HG03196 (cell line): ENCODE measurements around the gene E2F3.

Source experiments
- ATAC-seq: cut with Tn5 transposase; IDR thresholded peaks from one replicate; pipeline ENCODE4 v1.9.1; 2021; ENCODE audit not compliant: unreplicated experiment

E2F3 gene

DNA sequence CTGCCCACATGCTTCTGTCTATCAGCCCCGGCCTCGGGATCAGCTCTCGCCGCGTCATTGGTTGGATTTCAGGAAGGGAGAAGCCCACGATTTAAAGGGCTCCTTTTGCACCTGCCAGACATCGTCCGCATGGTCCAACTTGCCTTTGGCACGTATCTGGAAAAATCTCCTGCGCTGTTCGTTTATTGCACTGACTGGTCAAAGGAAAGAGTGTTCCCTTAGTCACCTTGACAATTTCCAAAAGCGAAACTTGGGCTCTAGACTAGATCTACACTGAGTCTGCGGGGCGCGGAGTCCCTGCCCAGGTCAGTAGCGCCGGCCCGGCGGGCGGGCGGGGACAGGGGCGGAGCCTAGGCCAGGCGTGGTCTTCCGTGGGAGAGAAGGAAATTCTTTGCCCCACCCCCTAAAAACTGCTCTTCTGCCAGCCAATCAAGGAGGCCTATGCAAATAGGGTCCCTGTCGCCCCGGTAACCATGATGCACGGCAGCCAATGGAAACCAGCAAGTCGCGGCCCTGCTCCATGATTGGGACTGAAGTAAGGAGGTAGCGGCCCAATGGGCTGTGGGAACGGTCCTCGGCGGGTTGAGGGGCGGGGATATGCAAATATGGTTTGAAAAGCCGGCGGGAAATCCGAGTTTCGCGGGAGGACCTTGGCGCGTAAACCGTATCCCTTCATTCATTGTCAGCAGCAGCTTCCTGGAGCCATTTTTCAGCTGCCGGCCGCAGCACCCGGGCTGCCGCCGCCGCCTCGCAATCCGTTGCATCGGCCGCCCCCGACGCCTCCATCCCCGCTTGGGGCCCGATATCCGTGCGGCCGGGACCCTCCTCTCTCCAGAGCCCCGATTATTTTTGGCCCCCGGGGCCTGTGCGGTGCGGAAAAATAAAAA, at the start of gene E2F3:
E2F3 (plus strand) TSS at position 675 of the 887 bp plus-strand sequence. CDS start 354 bp downstream, outside the sequence.
- peak; percentile 84 for ATAC-seq

DNA sequence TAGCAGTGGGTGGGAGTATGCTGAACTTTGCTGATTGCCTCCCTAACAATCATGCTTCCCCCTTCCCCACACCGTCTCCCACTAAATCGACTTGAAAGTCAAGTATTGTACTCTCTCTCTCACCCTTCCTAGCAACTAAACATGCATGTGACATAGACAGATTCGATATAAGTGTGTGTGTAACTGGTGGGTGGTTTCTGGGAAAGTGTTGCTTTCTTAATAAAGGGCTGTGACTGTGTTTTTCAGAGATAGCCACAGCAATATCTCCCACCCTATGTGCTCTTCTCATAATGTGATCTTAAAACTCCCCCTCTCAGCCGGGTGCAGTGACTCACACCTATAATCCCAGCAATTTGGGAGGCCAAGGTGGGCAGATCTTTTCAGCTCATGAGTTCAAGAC, 49.3 kb upstream of the E2F3 start:
- ATAC-seq = no peak

DNA sequence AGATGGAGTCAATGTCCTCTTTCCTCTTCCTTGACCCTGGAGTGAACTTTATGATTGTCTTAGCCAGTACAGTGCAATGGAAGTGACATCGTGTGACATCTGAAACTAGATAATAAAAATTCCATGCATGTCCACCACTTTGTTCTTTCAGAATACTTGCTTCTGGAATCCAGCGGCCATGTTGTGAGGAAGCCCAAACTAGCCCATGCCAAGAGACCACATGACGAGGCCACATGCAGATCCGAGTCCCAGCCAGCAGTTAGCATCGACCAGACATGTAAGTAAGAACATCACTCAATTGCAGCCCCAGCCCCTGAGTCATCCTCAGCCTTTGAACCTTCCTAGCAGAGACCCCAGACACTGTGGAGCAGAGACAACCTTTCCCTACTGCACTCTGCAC, 48.5 kb upstream of the E2F3 start:
- no peak for ATAC-seq

DNA sequence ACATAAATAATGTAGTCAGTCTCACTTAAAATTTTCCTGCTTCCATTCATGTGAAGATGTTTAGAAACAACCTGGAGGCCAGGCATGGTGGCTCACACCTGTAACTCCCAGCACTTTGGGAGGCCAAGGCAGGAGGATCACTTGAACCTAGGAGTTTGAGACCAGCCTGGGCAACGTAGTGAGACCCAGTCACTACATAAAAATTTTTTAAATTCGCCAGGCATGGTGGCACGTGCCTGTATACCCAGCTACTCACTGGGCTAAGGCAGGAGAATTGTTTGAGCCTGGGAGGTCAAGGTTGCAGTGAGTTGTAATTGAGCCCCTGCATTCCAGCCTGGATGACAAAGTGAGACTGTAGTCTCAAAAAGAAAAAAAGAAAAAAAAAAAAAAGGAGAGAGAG, 47.3 kb upstream of the E2F3 start:
- ATAC-seq = no peak

DNA sequence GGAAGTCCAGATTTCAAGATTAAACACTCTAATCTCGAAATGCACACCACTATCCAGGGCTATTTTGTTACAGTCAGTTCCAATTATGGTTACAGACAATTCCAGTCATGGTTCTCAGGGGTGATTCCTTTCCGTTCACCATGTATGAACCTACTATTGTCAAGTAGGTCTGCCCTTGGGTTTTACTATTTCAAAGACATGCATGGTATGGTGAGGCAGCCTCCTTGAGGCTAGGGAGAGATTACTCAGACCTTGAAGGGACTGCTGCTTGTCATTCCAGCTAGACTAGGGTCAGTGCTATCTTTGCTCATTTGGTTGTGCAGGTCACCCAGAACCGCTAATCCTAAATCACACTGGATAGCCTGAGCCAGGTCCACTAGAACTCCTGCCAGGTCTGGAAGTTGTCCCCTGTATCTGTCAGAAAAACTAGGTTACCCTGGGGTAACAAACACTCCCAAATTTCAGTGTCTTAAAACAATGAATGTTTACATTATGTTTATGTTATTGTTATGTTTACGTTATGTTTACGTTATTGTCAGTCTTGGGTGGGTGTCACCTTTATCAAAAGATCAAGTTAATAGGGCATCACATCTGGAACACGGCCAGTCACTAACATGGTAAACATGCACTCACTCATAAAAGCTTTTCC, 41.1 kb upstream of the E2F3 start:
- ATAC-seq = no peak

DNA sequence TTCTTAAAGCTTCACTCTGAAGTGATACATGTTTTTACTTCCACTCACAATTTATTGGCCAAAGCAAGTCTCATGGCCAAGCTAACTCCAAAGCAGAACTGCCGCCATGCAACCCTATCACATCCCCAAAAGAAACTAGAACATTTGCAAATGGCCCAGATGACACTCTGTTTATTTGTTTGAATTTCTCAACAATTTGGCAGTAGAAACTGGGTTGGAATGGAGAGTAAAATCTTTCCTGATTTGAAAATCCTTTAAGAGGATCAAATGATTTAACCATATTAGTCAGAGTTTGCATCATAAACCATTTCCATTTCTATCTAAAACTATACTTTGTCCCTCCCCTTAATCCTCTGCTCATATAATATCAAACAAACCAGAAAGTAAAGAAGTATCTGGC, 39.1 kb upstream of the E2F3 start:
- no peak for ATAC-seq

DNA sequence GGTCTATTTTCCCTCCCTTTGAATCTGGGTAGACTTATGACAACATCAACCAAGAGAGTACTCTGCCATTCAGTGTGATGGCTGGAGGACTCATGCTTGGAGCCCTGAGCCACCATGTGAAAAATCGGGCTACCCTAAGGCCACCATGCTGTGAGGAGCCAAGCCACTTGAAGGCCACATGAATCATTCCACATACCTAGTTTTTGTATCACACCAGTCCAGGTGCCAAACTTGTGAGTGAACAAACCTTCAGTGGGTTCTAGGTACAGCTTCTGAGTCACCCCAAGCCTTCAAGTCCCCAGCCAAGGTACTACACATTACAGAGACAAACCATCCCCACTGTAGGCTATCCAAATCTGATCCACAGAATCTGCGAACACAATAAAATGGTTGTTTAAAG, 37.4 kb upstream of the E2F3 start:
- no peak for ATAC-seq

DNA sequence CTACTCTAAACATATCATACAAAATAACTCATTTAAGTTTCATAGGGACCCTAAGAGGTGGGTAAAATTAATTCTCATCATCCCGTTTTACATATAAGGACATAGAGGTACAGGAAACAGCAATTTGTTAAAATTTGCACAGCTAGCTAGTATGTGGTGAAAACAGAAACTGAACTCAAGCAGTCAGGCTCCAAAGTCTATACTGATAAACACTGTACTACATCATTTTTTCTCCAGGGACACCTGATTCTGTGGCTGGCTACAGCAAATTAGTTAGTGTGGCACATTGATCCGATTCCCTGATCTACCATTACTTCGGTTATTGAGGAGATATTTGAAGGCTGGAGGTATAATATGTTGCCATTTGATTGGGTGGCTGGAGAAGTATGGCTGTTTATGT, 36.2 kb upstream of the E2F3 start:
- no peak for ATAC-seq

DNA sequence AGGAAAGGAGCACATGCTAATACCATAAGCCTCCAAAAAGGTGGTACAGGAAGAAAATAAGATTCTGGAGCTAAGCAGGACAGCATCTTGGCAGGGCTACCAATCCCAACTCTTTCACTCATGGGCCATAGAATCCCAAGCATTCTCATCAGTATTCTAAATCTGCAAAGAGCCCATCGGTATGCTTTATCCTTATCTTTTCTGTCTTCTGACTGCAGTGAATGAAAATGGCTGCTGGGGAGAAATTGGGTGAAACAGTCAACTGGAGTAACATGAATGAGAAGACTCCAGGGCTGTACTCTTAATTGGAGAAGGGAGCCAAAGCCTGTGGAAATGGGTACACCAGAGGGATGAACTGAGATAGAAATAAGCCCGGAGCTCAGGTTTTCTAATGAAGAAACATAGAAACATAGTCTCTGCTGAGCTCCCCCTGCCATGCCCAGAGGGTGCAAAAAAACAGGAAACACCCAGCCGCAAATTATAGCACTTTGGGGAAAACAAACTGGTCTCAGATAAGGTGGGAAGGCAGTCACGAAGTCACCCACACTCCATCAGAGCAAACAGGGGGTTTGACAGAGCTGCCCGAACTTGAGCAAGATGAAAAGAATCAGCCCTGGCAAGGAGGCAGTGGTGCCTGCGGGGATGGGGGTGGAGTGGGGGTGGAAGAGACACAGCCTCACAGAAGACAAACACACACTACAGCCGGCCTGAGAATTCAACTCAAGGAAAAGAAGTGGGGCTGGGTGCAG, 35.4 kb upstream of the E2F3 start:
- ATAC-seq = no peak

DNA sequence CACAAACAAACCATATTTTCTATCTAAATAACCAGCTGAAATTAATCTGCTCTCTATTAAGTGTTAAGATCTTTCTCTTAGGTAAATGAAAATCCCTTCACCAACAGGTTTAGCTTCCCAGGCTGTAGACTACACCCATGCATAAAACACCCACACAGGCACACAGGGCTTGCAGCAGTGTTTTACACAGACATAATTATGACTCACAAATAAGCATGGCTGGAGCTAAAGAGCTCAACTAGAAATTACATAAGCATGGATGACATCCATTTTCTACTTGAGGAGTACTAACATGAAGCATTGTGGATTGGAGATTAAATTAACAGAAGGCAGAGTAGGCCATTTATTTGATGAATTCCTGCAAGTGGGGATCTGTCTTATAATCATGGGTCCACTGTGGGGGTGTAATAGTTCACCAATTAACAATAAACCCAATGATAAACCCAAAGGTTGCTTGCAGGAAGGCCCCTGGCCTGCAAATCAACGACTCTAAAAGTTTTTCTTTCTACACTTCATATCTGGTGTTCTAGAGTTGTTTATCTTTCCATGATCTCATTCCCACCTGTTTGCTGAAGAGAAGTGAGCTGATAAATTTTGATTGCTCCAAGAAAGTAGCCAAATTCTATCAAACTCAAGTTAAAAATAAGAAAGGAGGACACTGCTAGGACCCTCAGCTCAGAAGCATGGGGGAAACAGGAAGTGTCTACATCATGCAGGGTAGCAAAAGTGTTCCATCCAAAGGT, 33.8 kb upstream of the E2F3 start:
- ATAC-seq = no peak

DNA sequence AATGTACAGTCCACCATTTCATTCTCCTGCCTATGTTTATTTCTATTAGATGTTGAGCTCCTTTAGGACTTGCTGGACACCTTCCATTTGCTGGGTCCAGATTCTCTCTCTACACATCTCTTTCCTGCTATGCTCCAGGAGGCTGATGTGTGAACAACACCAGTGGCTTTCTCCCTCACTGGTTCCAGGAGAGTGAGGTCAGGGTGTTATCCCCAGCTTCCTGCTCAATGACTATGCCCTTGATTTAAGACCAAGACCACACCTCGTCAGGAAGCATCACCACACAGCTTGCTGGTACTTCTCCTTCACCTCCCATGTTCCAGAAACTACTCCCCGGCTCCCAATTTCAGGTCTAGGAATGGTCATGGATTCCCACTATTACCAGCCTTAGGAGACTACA, 31.3 kb upstream of the E2F3 start:
- no peak for ATAC-seq

DNA sequence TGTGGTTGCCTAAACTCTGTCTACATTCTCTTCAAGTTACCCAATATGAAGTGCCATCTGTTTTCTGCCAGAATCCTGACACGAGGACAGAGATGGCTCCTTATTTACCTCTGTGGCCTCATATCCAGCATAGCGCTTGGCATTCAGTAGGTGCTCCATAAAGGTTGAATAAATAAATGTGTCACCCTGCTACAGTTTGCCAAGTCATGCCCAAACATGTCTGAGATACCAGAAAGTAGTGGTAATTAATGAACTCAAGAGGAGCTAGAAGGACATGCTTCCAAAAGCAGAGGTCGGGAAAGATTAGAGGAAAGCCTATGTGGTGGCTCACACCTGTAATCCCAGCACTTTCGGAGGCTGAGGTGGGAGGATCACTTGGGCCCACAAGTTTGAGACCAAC, 30.9 kb upstream of the E2F3 start:
- ATAC-seq = no peak

DNA sequence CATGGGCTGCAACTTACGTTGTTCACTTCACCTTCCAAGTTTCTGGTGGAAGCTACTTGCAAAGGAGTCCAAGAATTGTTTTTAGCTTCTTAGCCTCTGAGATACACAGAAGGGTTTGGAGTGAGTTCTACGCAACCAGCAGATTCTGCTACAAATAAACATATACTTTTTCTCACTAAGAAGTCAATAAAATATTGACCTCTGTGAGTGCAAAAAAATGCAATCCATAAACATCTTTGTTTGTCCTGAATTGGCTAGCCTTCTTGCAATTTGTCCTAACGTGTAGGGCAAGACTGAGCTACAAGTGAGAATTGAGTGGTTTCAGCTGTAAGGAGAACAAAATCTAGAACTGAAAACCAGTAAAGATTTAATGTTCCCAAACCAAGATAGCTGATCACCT, 26.2 kb upstream of the E2F3 start:
- no peak for ATAC-seq

DNA sequence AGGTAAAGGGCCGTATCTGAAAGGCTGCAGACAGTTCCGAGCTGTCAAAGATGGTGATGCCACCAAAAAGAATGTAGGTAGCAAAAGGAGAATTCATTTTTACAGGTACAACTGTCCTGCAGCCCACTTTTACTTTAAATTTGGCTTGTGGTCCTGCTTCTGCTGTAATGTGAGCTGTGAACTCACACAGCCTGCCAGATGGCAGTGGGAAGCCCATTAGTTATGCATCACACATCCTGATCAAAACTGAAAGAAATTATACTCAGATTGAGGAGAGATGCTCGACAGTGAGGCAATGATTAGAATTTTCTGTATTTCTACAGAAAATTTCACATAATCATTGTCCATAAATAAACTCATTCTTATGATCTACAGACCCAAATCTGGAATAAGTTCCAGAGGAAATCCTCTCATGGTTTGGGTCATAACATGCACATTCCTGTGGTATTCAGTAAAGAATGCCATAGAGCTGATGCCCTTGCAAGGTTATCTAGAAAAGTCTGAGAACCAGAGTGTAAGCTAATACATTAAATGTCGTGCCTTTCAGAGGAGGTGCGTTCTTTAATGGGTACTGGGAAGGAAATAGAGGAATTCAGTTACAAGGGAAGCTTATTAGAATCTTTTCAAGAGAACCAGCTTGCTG, 23.9 kb upstream of the E2F3 start:
- no peak for ATAC-seq

DNA sequence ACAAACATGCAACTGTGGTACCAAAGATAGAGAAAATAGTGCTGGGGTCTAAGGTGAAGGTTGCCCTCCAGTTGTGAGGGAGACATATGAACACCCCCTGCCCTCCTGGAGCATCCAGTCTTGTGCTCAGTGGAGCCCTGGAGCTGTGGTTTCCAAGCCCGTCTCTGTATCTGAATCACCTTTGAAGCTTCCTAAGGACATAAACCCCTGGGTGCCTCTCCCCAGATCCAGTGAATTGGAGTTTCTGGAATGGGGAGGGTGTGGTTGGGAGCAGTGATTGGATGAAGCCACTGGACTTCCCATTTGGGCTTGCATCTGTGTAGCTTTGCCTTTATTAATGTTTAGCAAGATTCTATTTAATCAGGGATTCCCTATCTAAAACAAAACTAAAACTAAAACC, 22.4 kb upstream of the E2F3 start:
- ATAC-seq = no peak

DNA sequence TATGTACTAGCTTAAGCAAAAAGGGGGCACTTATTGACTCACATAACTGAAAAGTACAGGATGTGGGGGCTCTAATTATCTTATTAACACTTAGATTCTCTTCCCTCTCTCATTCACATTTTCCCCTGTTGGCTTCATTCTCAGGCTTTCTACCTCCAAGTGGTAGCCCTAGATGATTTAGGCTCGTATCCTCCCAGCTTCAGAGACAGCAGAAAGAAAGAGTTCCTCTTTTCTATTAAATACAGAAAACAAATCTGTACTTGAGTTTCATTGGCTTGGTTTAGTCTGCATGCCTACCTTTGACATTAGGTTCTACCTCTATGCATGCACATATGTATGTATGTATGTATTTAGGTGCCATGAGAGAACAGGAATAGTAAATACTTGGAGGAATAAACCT, 15.5 kb upstream of the E2F3 start:
- no peak for ATAC-seq

DNA sequence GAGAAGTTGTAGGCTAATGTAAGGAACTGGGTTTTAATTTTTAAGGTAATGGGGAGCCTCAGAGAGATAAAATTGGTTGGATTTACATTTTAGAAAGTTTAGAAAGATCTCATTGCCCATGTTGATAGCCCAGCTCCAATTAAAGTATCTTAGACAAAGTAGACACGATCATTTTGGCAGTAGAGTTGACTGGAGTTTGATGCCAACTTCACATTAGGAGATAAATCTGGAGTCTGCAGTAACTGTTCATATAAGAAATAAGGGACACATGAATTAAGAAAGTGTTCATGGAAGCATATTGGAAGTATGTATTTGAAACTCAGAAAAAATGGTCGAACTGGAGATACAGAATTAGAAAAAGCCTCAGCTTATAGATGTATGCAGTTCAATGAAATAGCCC, 12.6 kb upstream of the E2F3 start:
- ATAC-seq = no peak

DNA sequence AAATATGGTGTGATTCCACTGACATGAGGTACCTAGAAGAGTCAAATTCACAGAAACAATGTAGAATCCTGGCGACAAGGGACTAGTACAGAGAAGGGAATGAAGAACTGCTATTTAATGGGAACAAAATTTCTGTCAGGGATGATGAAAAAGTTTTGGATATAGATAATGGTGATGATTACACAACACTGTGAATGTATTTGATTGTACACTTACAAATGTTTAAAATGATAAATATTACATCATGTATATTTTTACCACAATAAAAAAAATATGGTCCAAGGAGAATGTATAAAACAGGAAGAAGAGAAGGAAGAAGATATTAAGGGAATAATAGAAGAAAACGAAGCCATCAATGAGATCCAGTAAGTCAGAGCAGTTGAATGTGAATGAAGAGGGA, 8.4 kb upstream of the E2F3 start:
- no peak for ATAC-seq

DNA sequence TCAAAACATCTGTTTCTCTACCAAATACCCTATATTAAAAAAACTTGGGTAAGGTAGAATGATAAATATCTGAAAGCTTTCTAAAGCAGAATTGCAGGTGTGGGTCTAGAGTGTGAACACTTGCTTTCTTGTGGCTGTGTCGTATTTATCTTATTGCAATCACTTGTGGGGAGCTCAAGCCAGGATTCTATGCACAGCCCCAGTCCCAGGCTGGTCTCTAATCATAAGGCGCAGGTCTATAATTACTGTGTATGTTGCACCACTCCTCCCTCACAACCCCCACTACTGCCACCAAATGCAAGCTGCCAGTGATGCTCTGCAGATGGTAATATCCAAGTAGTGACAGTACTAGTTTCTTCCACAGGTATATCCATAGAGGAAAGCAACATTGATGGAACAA, 2.2 kb upstream of the E2F3 start:
- ATAC-seq = no peak

DNA sequence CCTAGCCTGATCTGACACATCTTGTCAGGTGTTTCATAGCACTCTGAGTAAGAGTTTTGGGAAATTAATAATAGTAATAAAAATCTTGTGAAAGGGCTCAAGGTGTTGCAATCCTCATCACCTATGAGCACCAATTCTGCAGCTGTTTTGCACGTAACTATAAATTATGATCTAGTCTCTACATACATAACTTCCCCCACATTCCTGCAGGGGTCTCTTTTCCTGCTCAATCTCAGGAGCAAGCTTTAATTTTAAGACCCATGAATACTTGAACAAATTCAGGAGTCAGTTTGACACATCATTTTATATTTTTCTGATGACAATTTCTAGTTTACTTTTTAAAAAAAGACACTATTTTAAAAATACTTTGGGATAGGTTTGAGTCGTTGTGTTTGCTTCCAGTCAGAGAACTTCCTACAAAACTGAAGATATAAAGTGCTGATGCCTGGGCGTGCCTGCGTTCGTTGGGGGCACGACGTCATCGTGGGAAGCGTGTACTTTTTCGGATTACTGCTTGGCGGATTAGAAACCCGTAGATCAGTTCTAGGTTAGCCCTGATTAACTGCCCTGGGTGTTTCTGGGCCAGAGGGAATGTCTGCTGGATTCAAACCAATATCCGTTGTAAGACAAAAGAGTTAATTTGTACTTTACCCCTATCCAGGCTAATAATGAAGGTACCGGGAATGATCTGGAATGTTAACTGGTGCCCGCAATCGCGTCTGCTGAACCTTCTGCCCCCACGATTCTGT, 1.0 kb upstream of the E2F3 start:
- ATAC-seq = no peak
